H1 (cell line): ENCODE measurements around the gene MRPS9. TPM values are rescaled to one million over a fixed set of nuclear protein-coding genes. Genes with fewer than 3 reads are reported as not detected.

Experiments
- CTCF ChIP-seq, 3 experiments: IDR thresholded peaks; 1 replicate in 2 of 3; 2 replicates in 1 of 3; pipeline versions ENCODE4 v1.5.1 to v1.6.1; 2011; ENCODE audit warnings: low read length in 3 of 3, mild to moderate bottlenecking in 3 of 3, inconsistent platforms in 2 of 3, low read depth in 1 of 3, moderate library complexity in 1 of 3; ENCODE audit not compliant: insufficient read depth in 1 of 3; ENCODE audit errors: control extremely low read depth in 1 of 3
- polyA plus RNA-seq, 7 experiments: library from polyadenylated mRNA; depleted of rRNA in 3 of 7; stranded (reverse) in 5 of 7; unstranded in 2 of 7; fragments of >200 nt in 5 of 7; fragments of 200-250 nt in 2 of 7; gene quantifications; 1 replicate in 5 of 7; 2 replicates in 1 of 7; 4 replicates in 1 of 7; pipeline versions ENCODE4 v1.2.1 to v1.2.3, GENCODE V29; 2011 to 2013; ENCODE audit warnings: missing spikeins in 2 of 7, mixed read lengths in 2 of 7
- total RNA-seq: library from RNA; stranded (reverse); fragmentation: NEBNext Ultra II Directional; extraction: Animal tissue kit (Norgen Biotek cat#: 25700); gene quantifications from 2 replicates; pipeline ENCODE4 v1.2.1, GENCODE V29; 2021

Gene MRPS9
- total and polyA plus RNA-seq, 2 of the 8 experiments (the other 6 are each of a cell fraction or from before 2014, with no cell fraction given), result 36.2 to 71.0 TPM

- TF ChIP-seq CTCF (IDR thresholded peaks at IDR 0.05; ENCODE audit: control extremely low read depth in 1 of 3, insufficient read depth in 1 of 3, low read depth in 1 of 3, low read length in 3 of 3), result no peak
Observed at GRCh38 chr2:105100046-105100840, 62.4 kb downstream of the MRPS9 start (continued).
